Smooth muscle cell (in vitro differentiated cells): Measurements from ENCODE around the gene COL20A1. TPM values are rescaled to one million over a fixed set of nuclear protein-coding genes. Genes with fewer than 3 reads are reported as not detected.

Experiments used
- DNase-seq: peaks from one replicate; lab custom pipeline; 2025; ENCODE audit not compliant: unreplicated experiment; lab: John Stamatoyannopoulos, UW
- H2AFZ ChIP-seq: fragments of 200-600 bp; sonication (generic); 2 replicates; pipeline ENCODE4 v1.6.0; 2016; ENCODE audit warnings: antibody characterized with exemption, low read depth, mild to moderate bottlenecking
- H3F3A ChIP-seq: fragments of 200-600 bp; sonication (generic); 2 replicates; pipeline ENCODE4 v1.6.0; 2017; ENCODE audit warnings: antibody characterized with exemption, low read depth
- H3K27ac ChIP-seq: fragments of 200-600 bp; sonication (generic); 2 replicates; pipeline ENCODE4 v1.5.1; 2016; ENCODE audit warnings: low read depth, mild to moderate bottlenecking
- H3K27me3 ChIP-seq: fragments of 200-600 bp; sonication (generic); 2 replicates; pipeline ENCODE4 v1.6.1; 2016; ENCODE audit warnings: low read depth, mild to moderate bottlenecking
- H3K36me3 ChIP-seq: fragments of 200-600 bp; sonication (generic); 2 replicates; pipeline ENCODE4 v1.5.1; 2016; ENCODE audit warnings: low read depth
- H3K4me1 ChIP-seq: fragments of 200-600 bp; sonication (generic); 2 replicates; pipeline ENCODE4 v1.5.1; 2016; ENCODE audit warnings: low read depth
- H3K4me2 ChIP-seq: fragments of 200-600 bp; sonication (generic); 2 replicates; pipeline ENCODE4 v1.6.0; 2016; ENCODE audit warnings: mild to moderate bottlenecking
- H3K4me3 ChIP-seq: fragments of 200-600 bp; sonication (generic); 2 replicates; pipeline ENCODE4 v1.5.1; 2016; ENCODE audit warnings: mild to moderate bottlenecking
- H3K79me2 ChIP-seq: fragments of 200-600 bp; sonication (generic); 2 replicates; pipeline ENCODE4 v1.6.0; 2016; ENCODE audit warnings: low read depth, mild to moderate bottlenecking
- H3K9ac ChIP-seq: fragments of 200-600 bp; sonication (generic); 2 replicates; pipeline ENCODE4 v1.6.0; 2016; ENCODE audit warnings: low read depth
- H3K9me3 ChIP-seq: fragments of 200-600 bp; sonication (generic); replicated peaks from 2 replicates; pipeline ENCODE4 v1.5.1; 2016; ENCODE audit warnings: low read depth
- H4K20me1 ChIP-seq: fragments of 200-600 bp; sonication (generic); 2 replicates; pipeline ENCODE4 v1.6.0; 2016; ENCODE audit warnings: low read depth
- WGBS: methylation state at CpG from one replicate; pipeline ENCODE4 v1.1.7; 2016; ENCODE audit warnings: low lambda C conversion rate; 5-methylcytosine and 5-hydroxymethylcytosine counted together
- polyA plus RNA-seq: library from polyadenylated mRNA; unstranded; fragments of >200 nt; fragmentation: Nextera tagmentation; extraction: Ambion mirVana; gene quantifications from 2 replicates; pipeline ENCODE4 v1.2.1, GENCODE V29; 2016
- total RNA-seq: library from RNA; depleted of rRNA; stranded (reverse); fragments of >200 nt; gene quantifications from 2 replicates; pipeline ENCODE4 v1.2.3, GENCODE V29; 2014
- TF ChIP-seq, protein P1 (sequence below): fragments of 200-600 bp; sonication (generic); IDR thresholded peaks from 2 replicates; pipeline ENCODE4 v1.5.1; 2017; ENCODE audit warnings: borderline replicate concordance, mild to moderate bottlenecking, antibody characterized with exemption; ENCODE audit not compliant: insufficient read depth, poor library complexity, severe bottlenecking

The COL20A1 gene
- total and polyA plus RNA-seq, 2 experiments from 2014 or later = 0.23 to 0.36 TPM

- WGBS = 46% methylated on average over 26 of the region's 26 CpGs
- H2AFZ ChIP-seq = no peak overlapping the region
- H3K4me3 ChIP-seq = no peak overlapping the region
- H3K79me2 ChIP-seq = no peaks in the 10 kb centered on the region
- TF ChIP-seq, protein P1, sequence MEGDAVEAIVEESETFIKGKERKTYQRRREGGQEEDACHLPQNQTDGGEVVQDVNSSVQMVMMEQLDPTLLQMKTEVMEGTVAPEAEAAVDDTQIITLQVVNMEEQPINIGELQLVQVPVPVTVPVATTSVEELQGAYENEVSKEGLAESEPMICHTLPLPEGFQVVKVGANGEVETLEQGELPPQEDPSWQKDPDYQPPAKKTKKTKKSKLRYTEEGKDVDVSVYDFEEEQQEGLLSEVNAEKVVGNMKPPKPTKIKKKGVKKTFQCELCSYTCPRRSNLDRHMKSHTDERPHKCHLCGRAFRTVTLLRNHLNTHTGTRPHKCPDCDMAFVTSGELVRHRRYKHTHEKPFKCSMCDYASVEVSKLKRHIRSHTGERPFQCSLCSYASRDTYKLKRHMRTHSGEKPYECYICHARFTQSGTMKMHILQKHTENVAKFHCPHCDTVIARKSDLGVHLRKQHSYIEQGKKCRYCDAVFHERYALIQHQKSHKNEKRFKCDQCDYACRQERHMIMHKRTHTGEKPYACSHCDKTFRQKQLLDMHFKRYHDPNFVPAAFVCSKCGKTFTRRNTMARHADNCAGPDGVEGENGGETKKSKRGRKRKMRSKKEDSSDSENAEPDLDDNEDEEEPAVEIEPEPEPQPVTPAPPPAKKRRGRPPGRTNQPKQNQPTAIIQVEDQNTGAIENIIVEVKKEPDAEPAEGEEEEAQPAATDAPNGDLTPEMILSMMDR = peak; percentile 72
- peak; percentile 36 for DNase-seq
- H4K20me1 ChIP-seq = peaks cover 69% of the 10 kb centered on the region
- no peaks in the 10 kb centered on the region for H3K36me3 ChIP-seq
- no peak overlapping the region for H3K27ac ChIP-seq
- no peak overlapping the region for H3K4me2 ChIP-seq
- peaks cover 8% of the 10 kb centered on the region for H3K27me3 ChIP-seq
- peaks cover 3% of the 10 kb centered on the region for H3K4me1 ChIP-seq
- H3F3A ChIP-seq = peaks cover 5% of the 10 kb centered on the region
- no peaks in the 10 kb centered on the region for H3K9me3 ChIP-seq
- no peak overlapping the region for H3K9ac ChIP-seq
Measured at GRCh38 chr20:63290677-63291472, 2.1 kb upstream of the COL20A1 start.

- H3K4me2 ChIP-seq = no peak overlapping the region
- no peak overlapping the region for H3K4me3 ChIP-seq
- no peaks in the 10 kb centered on the region for H3K36me3 ChIP-seq
- H3K79me2 ChIP-seq = no peaks in the 10 kb centered on the region
- no peak overlapping the region for H3K9ac ChIP-seq
- 87% methylated on average over 10 of the region's 10 CpGs for WGBS
- H3K27ac ChIP-seq = no peak overlapping the region
- H3F3A ChIP-seq = peaks cover 5% of the 10 kb centered on the region
- DNase-seq = no peak
- H2AFZ ChIP-seq = no peak overlapping the region
- TF ChIP-seq, protein P1 = no peak
- H3K27me3 ChIP-seq = peaks cover 8% of the 10 kb centered on the region
- peaks cover 7% of the 10 kb centered on the region for H3K4me1 ChIP-seq
- peaks cover 60% of the 10 kb centered on the region for H4K20me1 ChIP-seq
- no peaks in the 10 kb centered on the region for H3K9me3 ChIP-seq
Measured at GRCh38 chr20:63291811-63292210, 1.2 kb upstream of the COL20A1 start.

DNA sequence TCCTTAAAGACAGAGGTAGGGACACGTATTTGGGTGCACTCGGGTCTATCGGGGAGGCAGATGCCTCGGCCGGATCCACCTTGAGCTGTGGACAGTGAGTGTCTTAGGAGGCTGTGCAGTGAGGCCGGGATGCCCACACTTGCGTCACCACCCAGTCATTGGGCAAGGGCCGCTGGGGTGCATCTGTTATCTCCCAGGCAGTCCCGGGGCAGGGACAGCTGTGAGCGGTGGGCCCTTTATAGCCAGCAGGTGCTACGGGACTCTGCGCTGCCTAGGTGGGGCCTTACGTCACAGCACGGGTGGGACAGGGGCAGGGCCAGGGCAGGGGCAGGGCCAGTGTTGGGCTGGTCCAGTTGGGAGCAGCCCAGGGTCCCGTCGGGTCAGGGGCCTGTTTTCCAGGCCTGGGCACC is 689 bp upstream of the COL20A1 start:
- no peak for DNase-seq
- WGBS = 93% methylated on average over 16 of the region's 16 CpGs
- no peak overlapping the region for H2AFZ ChIP-seq
- no peaks in the 10 kb centered on the region for H3K36me3 ChIP-seq
- no peak overlapping the region for H3K4me2 ChIP-seq
- peaks cover 55% of the 10 kb centered on the region for H4K20me1 ChIP-seq
- no peaks in the 10 kb centered on the region for H3K79me2 ChIP-seq
- TF ChIP-seq, protein P1 = no peak
- H3F3A ChIP-seq = peaks cover 5% of the 10 kb centered on the region
- no peak overlapping the region for H3K9ac ChIP-seq
- peaks cover 8% of the 10 kb centered on the region for H3K27me3 ChIP-seq
- H3K27ac ChIP-seq = no peak overlapping the region
- no peaks in the 10 kb centered on the region for H3K9me3 ChIP-seq
- H3K4me3 ChIP-seq = no peak overlapping the region
- H3K4me1 ChIP-seq = peaks cover 7% of the 10 kb centered on the region

- TF ChIP-seq, protein P1 = no peak
- peaks cover 5% of the 10 kb centered on the region for H3F3A ChIP-seq
- H2AFZ ChIP-seq = no peak overlapping the region
- no peaks in the 10 kb centered on the region for H3K36me3 ChIP-seq
- H3K9ac ChIP-seq = no peak overlapping the region
- DNase-seq = no peak
- H4K20me1 ChIP-seq = peaks cover 43% of the 10 kb centered on the region
- no peaks in the 10 kb centered on the region for H3K79me2 ChIP-seq
- peaks cover 7% of the 10 kb centered on the region for H3K4me1 ChIP-seq
- 83% methylated on average over 8 of the region's 11 CpGs for WGBS
- H3K27me3 ChIP-seq = peaks cover 8% of the 10 kb centered on the region
- H3K4me3 ChIP-seq = no peak overlapping the region
- H3K27ac ChIP-seq = no peak overlapping the region
- no peaks in the 10 kb centered on the region for H3K9me3 ChIP-seq
- H3K4me2 ChIP-seq = no peak overlapping the region
Measured at GRCh38 chr20:63293456-63293855, 470 bp downstream of the COL20A1 start.
